Measurements from ENCODE around the gene SRL.

- TF ChIP-seq BHLHE40 (IDR thresholded peaks at IDR 0.05; ENCODE audit: borderline replicate concordance): no peak
- no peak for TF ChIP-seq LEF1 (IDR thresholded peaks at IDR 0.05; ENCODE audit: borderline replicate concordance)
- no peak for TF ChIP-seq FOXK2 (IDR thresholded peaks at IDR 0.05)
- TF ChIP-seq ZNF384 (IDR thresholded peaks at IDR 0.05): no peak
- no peak for TF ChIP-seq FOXM1 (IDR thresholded peaks at IDR 0.05; ENCODE audit: borderline replicate concordance)
- TF ChIP-seq HDGF (IDR thresholded peaks at IDR 0.05; ENCODE audit: borderline replicate concordance): no peak
- TF ChIP-seq SUZ12 (IDR thresholded peaks at IDR 0.05): no peak
These were observed 29.0 kb downstream of the SRL start for GRCh38 chr16:4212934-4213296.
